SU-DHL-6 (cell line): ENCODE measurements around the gene EML6.

Source experiments
- H2AFZ ChIP-seq: fragments of 200-600 bp; sonication (generic); 2 replicates; pipeline ENCODE4 v1.6.1; 2014; ENCODE audit warnings: low read depth, mild to moderate bottlenecking, moderate library complexity, mixed read lengths, antibody characterized with exemption, low read length; ENCODE audit not compliant: severe bottlenecking
- H3F3A ChIP-seq: fragments of 200-600 bp; shearing (Covaris generic); 2 replicates; pipeline ENCODE4 v1.6.0; 2016; ENCODE audit warnings: antibody characterized with exemption, mild to moderate bottlenecking; ENCODE audit not compliant: insufficient read depth
- H3K27ac ChIP-seq: fragments of 200-600 bp; sonication (generic); 2 replicates; pipeline ENCODE4 v1.5.1; 2016; ENCODE audit warnings: low read depth, mild to moderate bottlenecking, low read length, moderate library complexity, mixed read lengths
- H3K27me3 ChIP-seq: fragments of 200-600 bp; sonication (generic), shearing (Covaris generic); 2 replicates; pipeline ENCODE4 v1.6.0; 2014; ENCODE audit warnings: mild to moderate bottlenecking, low read length
- H3K36me3 ChIP-seq: fragments of 200-600 bp; sonication (generic); 2 replicates; pipeline ENCODE4 v1.6.1; 2014; ENCODE audit warnings: mild to moderate bottlenecking, low read length, mixed read lengths
- H3K4me2 ChIP-seq: fragments of 300-600, 200-600 bp; shearing (Covaris generic), sonication (generic); 2 replicates; pipeline ENCODE4 v1.6.0; 2014; ENCODE audit warnings: low read length, low read depth, mild to moderate bottlenecking; ENCODE audit not compliant: poor library complexity, severe bottlenecking
- H3K4me3 ChIP-seq: fragments of 200-600 bp; sonication (generic); 2 replicates; pipeline ENCODE4 v1.5.1; 2014; ENCODE audit warnings: antibody characterized with exemption, low read length, mild to moderate bottlenecking, mixed read lengths; ENCODE audit not compliant: insufficient read depth, poor library complexity, severe bottlenecking
- H3K79me2 ChIP-seq: fragments of 200-600 bp; sonication (generic); 2 replicates; pipeline ENCODE4 v1.6.1; 2014; ENCODE audit warnings: mild to moderate bottlenecking, low read length, moderate library complexity; ENCODE audit not compliant: insufficient read depth
- H3K9ac ChIP-seq: fragments of 200-600 bp; sonication (generic); 2 replicates; pipeline ENCODE4 v1.7.0; 2014; ENCODE audit warnings: mild to moderate bottlenecking, low read length
- H3K9me2 ChIP-seq: fragments of 200-600 bp; sonication (generic); replicated peaks from 2 replicates; pipeline ENCODE4 v1.6.1; 2014; ENCODE audit warnings: low read length; ENCODE audit not compliant: insufficient read depth
- H3K9me3 ChIP-seq: fragments of 200-600 bp; sonication (generic); 2 replicates; pipeline ENCODE4 v1.6.1; 2014; ENCODE audit warnings: low read length, mixed read lengths; ENCODE audit not compliant: insufficient read depth
- H4K20me1 ChIP-seq: fragments of 200-600 bp; sonication (generic); 2 replicates; pipeline ENCODE4 v1.6.1; 2014; ENCODE audit warnings: low read depth, mild to moderate bottlenecking, antibody characterized with exemption, low read length, moderate library complexity, mixed read lengths
- CTCF ChIP-seq: fragments of 200-600 bp; sonication (generic); IDR thresholded peaks from one replicate; pipeline ENCODE4 v1.5.1; 2017; ENCODE audit warnings: antibody characterized with exemption, mild to moderate bottlenecking, low read length, moderate library complexity; ENCODE audit not compliant: insufficient read depth, poor library complexity, severe bottlenecking
- EZH2phosphoT487 ChIP-seq: fragments of 200-600 bp; sonication (generic), shearing (Covaris generic); conservative IDR thresholded peaks from 2 replicates; pipeline ENCODE4 v1.6.1; 2018; ENCODE audit warnings: mild to moderate bottlenecking, antibody characterized with exemption, low read length, moderate library complexity, mixed read lengths

Gene EML6

GRCh38 chr2:55001716-55002115, 278.3 kb downstream of the EML6 start:
- H3K79me2 ChIP-seq = peaks cover 90% of the 10 kb centered on the region
- H3K4me2 ChIP-seq = no peak overlapping the region
- TF ChIP-seq EZH2phosphoT487 = no peak
- TF ChIP-seq CTCF = no peak
- no peak overlapping the region for H3K4me3 ChIP-seq
- H3F3A ChIP-seq = peaks cover 26% of the 10 kb centered on the region; the same call in 1 of the 2 replicates
- no peaks in the 10 kb centered on the region for H3K36me3 ChIP-seq
- no peak overlapping the region for H3K27ac ChIP-seq
- no peak overlapping the region for H2AFZ ChIP-seq
- peaks cover 30% of the 10 kb centered on the region for H4K20me1 ChIP-seq
- H3K9me2 ChIP-seq = no peaks in the 10 kb centered on the region
- H3K9ac ChIP-seq = no peak overlapping the region
- no peaks in the 10 kb centered on the region for H3K9me3 ChIP-seq
- H3K27me3 ChIP-seq = no peaks in the 10 kb centered on the region

GRCh38 chr2:55003706-55004639, 280.5 kb downstream of the EML6 start:
- H3K9ac ChIP-seq = no peak overlapping the region
- no peak overlapping the region for H3K4me2 ChIP-seq
- H3K9me2 ChIP-seq = no peaks in the 10 kb centered on the region
- H3K36me3 ChIP-seq = no peaks in the 10 kb centered on the region
- H3K4me3 ChIP-seq = no peak overlapping the region
- peaks cover 23% of the 10 kb centered on the region for H4K20me1 ChIP-seq
- peaks cover 86% of the 10 kb centered on the region for H3K79me2 ChIP-seq
- H3F3A ChIP-seq = peaks cover 18% of the 10 kb centered on the region; the same call in 1 of the 2 replicates
- no peaks in the 10 kb centered on the region for H3K27me3 ChIP-seq
- TF ChIP-seq EZH2phosphoT487 (no peak), CTCF (no peak)
- no peak overlapping the region for H3K27ac ChIP-seq
- no peaks in the 10 kb centered on the region for H3K9me3 ChIP-seq
- H2AFZ ChIP-seq = no peak overlapping the region

- H3K27ac ChIP-seq = no peak overlapping the region
- H2AFZ ChIP-seq = no peak overlapping the region
- no peak overlapping the region for H3K9ac ChIP-seq
- no peak overlapping the region for H3K4me3 ChIP-seq
- H3K9me2 ChIP-seq = no peaks in the 10 kb centered on the region
- H3F3A ChIP-seq = peaks cover 4% of the 10 kb centered on the region
- no peaks in the 10 kb centered on the region for H3K9me3 ChIP-seq
- peaks cover 22% of the 10 kb centered on the region for H4K20me1 ChIP-seq
- H3K79me2 ChIP-seq = peaks cover 88% of the 10 kb centered on the region
- TF ChIP-seq EZH2phosphoT487 (no peak), CTCF (no peak)
- H3K4me2 ChIP-seq = no peak overlapping the region
- H3K36me3 ChIP-seq = no peaks in the 10 kb centered on the region
- no peaks in the 10 kb centered on the region for H3K27me3 ChIP-seq
Observed at GRCh38 chr2:55006306-55006705, 282.8 kb downstream of the EML6 start.
